NCI-H510A treated with DMSO at 0.1 percent for 48 hours (cell line): ENCODE results near the gene MLLT10.
"Not testable (repeated sequence)": the region's sequence is repeated elsewhere in the genome, so short reads cannot be mapped to it uniquely, and the experiment has no call there.

Experiments used
- DNase-seq: peaks from one replicate; lab custom pipeline; 2025; lab: John Stamatoyannopoulos, UW

MLLT10 gene

GRCh38 chr10:21699575-21699974 lies 165.5 kb downstream of the MLLT10 start:
- no peak for DNase-seq

- no peak for DNase-seq
Measured at GRCh38 chr10:21700474-21700873, 166.4 kb downstream of the MLLT10 start.

GRCh38 chr10:21702633-21703111 lies 168.6 kb downstream of the MLLT10 start:
- no peak for DNase-seq

GRCh38 chr10:21705142-21705827 lies 171.3 kb downstream of the MLLT10 start:
- no peak for DNase-seq

GRCh38 chr10:21705828-21706176 lies 171.8 kb downstream of the MLLT10 start:
- no peak for DNase-seq

- no peak for DNase-seq
Measured at GRCh38 chr10:21707498-21707897, 173.5 kb downstream of the MLLT10 start.

- no peak for DNase-seq
Measured at GRCh38 chr10:21712975-21713374, 178.9 kb downstream of the MLLT10 start.

GRCh38 chr10:21715531-21716195 lies 181.6 kb downstream of the MLLT10 start:
- DNase-seq, result no peak

- not testable (repeated sequence) for DNase-seq
Measured at GRCh38 chr10:21717437-21718054, 183.5 kb downstream of the MLLT10 start.

GRCh38 chr10:21719502-21719901 lies 185.5 kb downstream of the MLLT10 start:
- no peak for DNase-seq

- no peak for DNase-seq
Measured at GRCh38 chr10:21720090-21720489, 186.1 kb downstream of the MLLT10 start.

- no peak for DNase-seq
Measured at GRCh38 chr10:21721000-21721665, 187.1 kb downstream of the MLLT10 start.

- DNase-seq, result no peak
Measured at GRCh38 chr10:21722209-21722608, 188.2 kb downstream of the MLLT10 start.

GRCh38 chr10:21724020-21724589 lies 190.1 kb downstream of the MLLT10 start:
- peak; percentile 19 for DNase-seq

GRCh38 chr10:21724687-21725367 lies 190.8 kb downstream of the MLLT10 start:
- DNase-seq, result peak; percentile 94

- no peak for DNase-seq
Measured at GRCh38 chr10:21726601-21727225, 192.7 kb downstream of the MLLT10 start.

- DNase-seq, result no peak
Measured at GRCh38 chr10:21727452-21728168, 193.6 kb downstream of the MLLT10 start.

- no peak for DNase-seq
Measured at GRCh38 chr10:21728618-21729017, 194.6 kb downstream of the MLLT10 start.

GRCh38 chr10:21732067-21732772 lies 198.2 kb downstream of the MLLT10 start:
- peak; percentile 29 for DNase-seq

- DNase-seq, result no peak
Measured at GRCh38 chr10:21733710-21734109, 199.7 kb downstream of the MLLT10 start.
